Peyer's patch (tissue), 4 donors: Measurements from ENCODE around the gene MYBPH.

Source experiments
- CTCF ChIP-seq, 6 experiments: fragments of 450-650 bp in 4 of 6; fragments of 200-600 bp in 2 of 6; sonication (generic) in 1 of 6; IDR thresholded peaks; one replicate each; pipeline ENCODE4 v1.5.1; 2017 to 2019; ENCODE audit warnings: antibody characterized with exemption in 6 of 6, mild to moderate bottlenecking in 3 of 6, moderate library complexity in 1 of 6
- POLR2A ChIP-seq, 2 donors: fragments of 450-650 bp; IDR thresholded peaks; one replicate each; pipeline ENCODE4 v1.5.1; 2017; ENCODE audit warnings: antibody characterized with exemption in 2 of 2, mild to moderate bottlenecking in 2 of 2, moderate library complexity in 2 of 2

DNA sequence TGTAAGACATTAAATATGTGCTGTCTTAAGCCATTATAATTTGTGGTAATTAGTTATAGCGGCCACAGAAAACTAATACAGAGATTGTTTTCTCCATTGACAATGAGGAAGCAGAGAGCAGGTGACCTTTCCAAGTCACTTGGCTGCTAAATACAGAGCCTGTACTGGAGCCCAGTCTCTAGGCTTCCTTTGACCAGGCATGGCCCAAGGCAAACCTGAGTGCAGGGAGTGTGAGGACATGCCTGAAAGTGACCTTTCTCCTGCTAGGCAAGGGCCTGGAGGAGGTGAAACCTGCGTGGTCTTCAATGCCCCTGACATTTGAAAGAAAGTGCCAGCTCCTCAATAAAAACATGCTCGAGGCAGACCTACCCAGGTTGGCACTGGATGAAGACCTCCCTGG is 23.4 kb upstream of the MYBPH start:
- TF ChIP-seq CTCF (IDR thresholded peaks at IDR 0.05): no peak
- TF ChIP-seq POLR2A (IDR thresholded peaks at IDR 0.05): no peak
